ENCODE results near the gene TMEM135. TPM values are rescaled to one million over a fixed set of nuclear protein-coding genes. Genes with fewer than 3 reads are reported as not detected.
"Not testable (repeated sequence)": the region's sequence is repeated elsewhere in the genome, so short reads cannot be mapped to it uniquely, and the experiment has no call there.

Gene TMEM135
- total and polyA plus RNA-seq, 4 donors = 14.7 to 38.8 (median 20.7) TPM

DNA sequence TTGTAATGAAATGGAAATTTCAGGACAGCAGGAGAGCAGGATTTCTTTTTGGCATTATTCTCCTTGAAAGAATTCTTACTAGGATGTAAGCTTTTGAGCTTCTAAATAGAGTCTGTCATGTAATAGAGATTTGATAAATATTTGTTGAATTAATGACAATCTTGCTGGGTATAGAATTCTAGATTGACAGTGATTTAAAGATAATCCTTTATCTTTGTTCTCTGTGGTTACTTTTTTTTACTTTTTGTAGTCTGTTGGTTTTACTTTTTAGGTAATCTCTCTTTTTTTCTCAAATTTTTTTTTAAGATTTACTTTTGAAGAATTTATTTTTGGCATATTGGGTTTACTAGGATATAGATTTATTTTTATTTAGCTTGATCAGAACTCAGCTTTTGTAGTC, 54.8 kb downstream of the TMEM135 start:
- H3K4me3 ChIP-seq (ENCODE audit: low read depth, low read length) = no peak overlapping the region
- no peaks in the 10 kb centered on the region for H3K4me1 ChIP-seq (ENCODE audit: control insufficient read depth, insufficient read depth, low read length)
- no peak for DNase-seq (ENCODE audit: low read depth in 4 of 6, low spot score in 6 of 6)

DNA sequence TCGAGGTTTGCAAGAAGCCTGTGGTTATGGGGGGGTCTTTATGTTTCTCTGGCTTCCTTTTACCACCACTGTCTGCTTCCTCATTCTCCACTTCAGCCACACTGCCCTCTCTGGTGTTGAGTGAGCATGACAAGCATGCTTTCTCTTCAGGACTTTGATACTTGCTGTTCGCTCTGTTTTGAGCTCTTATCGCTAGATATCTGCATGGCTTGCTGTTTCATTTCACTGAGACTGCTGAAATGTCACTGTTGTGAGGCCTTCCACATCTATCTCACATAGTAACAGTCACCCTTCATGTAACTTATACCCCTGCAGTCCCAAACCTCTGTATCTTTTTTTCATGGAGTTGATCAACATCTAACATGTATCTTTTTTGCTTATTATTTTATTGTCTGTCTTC, 59.8 kb downstream of the TMEM135 start:
- H3K4me1 ChIP-seq (ENCODE audit: control insufficient read depth, insufficient read depth, low read length) = no peaks in the 10 kb centered on the region
- H3K9me3 ChIP-seq (ENCODE audit: control insufficient read depth, insufficient read depth, low read length) = no peaks in the 10 kb centered on the region
- H3K36me3 ChIP-seq (ENCODE audit: control insufficient read depth, insufficient read depth, low read length) = peaks cover 3% of the 10 kb centered on the region
- no peak overlapping the region for H3K27ac ChIP-seq (ENCODE audit: low read depth, low read length)
- DNase-seq (ENCODE audit: low read depth in 4 of 6, low spot score in 6 of 6) = peak in 2 of 6 donors; percentile 15 to 22
- 76% methylated on average over 2 of the region's 3 CpGs for WGBS (ENCODE audit: insufficient coverage)
- H3K4me3 ChIP-seq (ENCODE audit: low read depth, low read length) = no peak overlapping the region
- H3K27me3 ChIP-seq (ENCODE audit: control insufficient read depth, insufficient read depth, low read length) = no peaks in the 10 kb centered on the region

More for the DNA sequence above, 54.8 kb downstream of the TMEM135 start:
- Histone ChIP-seq H3K36me3 (ENCODE audit: control insufficient read depth, insufficient read depth, low read length) (peaks cover 3% of the 10 kb centered on the region), H3K27ac (ENCODE audit: low read depth, low read length) (no peak overlapping the region), H3K9me3 (ENCODE audit: control insufficient read depth, insufficient read depth, low read length) (no peaks in the 10 kb centered on the region), H3K27me3 (ENCODE audit: control insufficient read depth, insufficient read depth, low read length) (no peaks in the 10 kb centered on the region)

DNA sequence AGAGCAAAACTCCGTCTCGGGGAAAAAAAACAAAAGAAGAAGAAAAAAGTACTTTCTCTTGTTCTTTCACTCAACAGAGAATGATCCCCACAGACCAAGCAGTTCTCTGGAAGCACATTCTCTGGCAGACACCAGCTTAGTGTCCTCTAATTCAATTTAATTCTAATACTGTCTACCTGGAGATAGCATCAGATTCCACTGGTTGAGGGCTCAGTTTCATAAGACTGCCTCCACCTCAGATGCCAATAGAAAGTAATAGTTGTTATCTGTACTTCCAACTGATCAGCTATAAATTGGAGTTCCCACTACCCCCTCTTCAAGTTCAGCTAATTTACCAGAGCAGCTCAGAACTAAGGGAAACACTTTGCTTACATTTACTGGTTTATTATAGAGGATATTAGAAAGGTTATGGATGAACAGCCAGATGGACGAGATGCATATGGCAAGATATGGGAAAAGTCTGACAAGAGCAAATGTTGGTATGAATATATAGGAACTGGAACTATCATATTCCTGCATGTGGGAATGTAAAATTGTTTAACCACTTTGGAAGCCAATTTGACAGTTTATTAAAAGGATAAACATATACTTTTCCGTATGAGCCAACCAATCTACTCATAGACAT, 64.3 kb downstream of the TMEM135 start:
- WGBS (ENCODE audit: insufficient coverage) = 100% methylated on average over 1 of the region's 4 CpGs
- H3K27ac ChIP-seq (ENCODE audit: low read depth, low read length) = no peak overlapping the region
- H3K27me3 ChIP-seq (ENCODE audit: control insufficient read depth, insufficient read depth, low read length) = no peaks in the 10 kb centered on the region
- H3K9me3 ChIP-seq (ENCODE audit: control insufficient read depth, insufficient read depth, low read length) = peaks cover 2% of the 10 kb centered on the region
- H3K36me3 ChIP-seq (ENCODE audit: control insufficient read depth, insufficient read depth, low read length) = no peaks in the 10 kb centered on the region
- no peak overlapping the region for H3K4me3 ChIP-seq (ENCODE audit: low read depth, low read length)
- no peak for DNase-seq (ENCODE audit: low read depth in 4 of 6, low spot score in 6 of 6)
- H3K4me1 ChIP-seq (ENCODE audit: control insufficient read depth, insufficient read depth, low read length) = no peaks in the 10 kb centered on the region

DNA sequence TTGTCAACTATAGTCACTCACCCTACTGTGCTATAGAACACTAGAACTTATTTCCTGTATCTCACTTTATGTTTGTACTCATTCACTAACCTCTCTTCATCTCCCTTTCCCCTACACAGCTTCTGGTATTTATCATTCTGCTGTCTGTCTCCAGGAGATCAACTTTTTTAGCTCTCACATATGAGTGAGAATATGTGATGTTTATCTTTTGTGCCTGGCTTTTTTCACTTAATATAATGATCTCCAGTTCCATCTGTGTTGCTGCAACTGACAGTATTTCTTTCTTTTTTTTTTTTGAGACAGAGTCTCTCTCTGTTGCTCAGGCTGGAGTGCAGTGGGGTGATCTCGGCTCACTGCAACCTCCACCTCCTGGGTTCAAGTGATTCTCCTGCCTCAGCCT, 68.1 kb downstream of the TMEM135 start:
- WGBS (ENCODE audit: insufficient coverage) = no CpG with 5 or more reads among the region's 1 CpG
- H3K9me3 ChIP-seq (ENCODE audit: control insufficient read depth, insufficient read depth, low read length); H3K4me3 ChIP-seq (ENCODE audit: low read depth, low read length); H3K27me3 ChIP-seq (ENCODE audit: control insufficient read depth, insufficient read depth, low read length); DNase-seq (ENCODE audit: low read depth in 4 of 6, low spot score in 6 of 6); H3K27ac ChIP-seq (ENCODE audit: low read depth, low read length); H3K36me3 ChIP-seq (ENCODE audit: control insufficient read depth, insufficient read depth, low read length); H3K4me1 ChIP-seq (ENCODE audit: control insufficient read depth, insufficient read depth, low read length): not testable (repeated sequence)

DNA sequence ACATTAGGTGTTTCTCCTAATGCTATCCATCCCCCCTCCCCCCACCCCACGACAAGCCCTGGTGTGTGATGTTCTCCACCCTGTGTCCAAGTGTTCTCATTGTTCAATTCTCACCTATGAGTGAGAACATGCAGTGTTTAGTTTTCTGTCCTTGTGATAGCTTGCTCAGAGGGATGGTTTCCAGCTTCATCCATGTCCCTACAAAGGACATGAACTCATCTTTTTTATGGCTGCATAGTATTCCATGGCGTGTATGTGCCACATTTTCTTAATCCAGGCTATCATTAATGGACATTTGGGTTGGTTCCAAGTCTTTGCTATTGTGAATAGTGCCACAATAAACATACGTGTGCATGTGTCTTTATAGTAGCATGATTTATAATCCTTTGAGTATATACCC, 69.6 kb downstream of the TMEM135 start:
- not testable (repeated sequence) for H3K9me3 ChIP-seq (ENCODE audit: control insufficient read depth, insufficient read depth, low read length); H3K27me3 ChIP-seq (ENCODE audit: control insufficient read depth, insufficient read depth, low read length); H3K27ac ChIP-seq (ENCODE audit: low read depth, low read length); DNase-seq (ENCODE audit: low read depth in 4 of 6, low spot score in 6 of 6); H3K4me1 ChIP-seq (ENCODE audit: control insufficient read depth, insufficient read depth, low read length); H3K36me3 ChIP-seq (ENCODE audit: control insufficient read depth, insufficient read depth, low read length); H3K4me3 ChIP-seq (ENCODE audit: low read depth, low read length)
- no CpG with 5 or more reads among the region's 3 CpGs for WGBS (ENCODE audit: insufficient coverage)

DNA sequence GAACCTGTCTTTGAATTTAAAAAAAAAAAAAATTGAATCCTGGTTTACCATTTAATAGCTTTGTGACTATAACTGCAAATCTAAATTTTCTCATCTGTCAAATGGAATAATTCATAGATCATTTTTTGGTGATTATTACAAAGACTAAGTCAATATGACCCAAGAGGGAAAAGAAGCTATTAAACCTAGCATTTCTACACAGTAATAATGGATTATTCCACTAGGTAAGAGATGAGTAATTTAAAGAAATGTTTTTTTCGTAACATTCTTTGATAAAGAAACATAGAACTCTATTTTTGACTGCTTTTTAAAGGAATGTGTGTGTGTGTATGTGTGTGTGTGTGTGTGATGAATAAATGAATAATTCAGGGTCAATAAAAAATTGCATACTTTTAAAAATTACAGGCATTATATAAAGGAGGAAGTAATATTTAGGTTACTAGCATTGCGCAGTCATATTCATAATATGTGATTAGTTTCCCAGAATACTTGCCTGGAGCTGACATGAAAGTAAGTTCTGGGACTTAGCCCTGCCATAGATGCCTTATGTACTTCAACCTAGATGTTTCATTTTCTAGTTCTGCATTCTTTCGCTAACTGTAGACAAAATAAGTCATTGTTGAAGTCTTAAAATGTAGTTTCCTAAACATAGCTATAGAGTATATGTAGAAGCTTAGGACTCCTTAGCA, 72.9 kb downstream of the TMEM135 start:
- Histone ChIP-seq H3K27me3 (ENCODE audit: control insufficient read depth, insufficient read depth, low read length) (no peaks in the 10 kb centered on the region), H3K4me1 (ENCODE audit: control insufficient read depth, insufficient read depth, low read length) (no peaks in the 10 kb centered on the region), H3K4me3 (ENCODE audit: low read depth, low read length) (no peak overlapping the region), H3K9me3 (ENCODE audit: control insufficient read depth, insufficient read depth, low read length) (peaks cover 2% of the 10 kb centered on the region), H3K27ac (ENCODE audit: low read depth, low read length) (no peak overlapping the region), H3K36me3 (ENCODE audit: control insufficient read depth, insufficient read depth, low read length) (no peaks in the 10 kb centered on the region)
- DNase-seq (ENCODE audit: low read depth in 4 of 6, low spot score in 6 of 6) = no peak
- WGBS (ENCODE audit: insufficient coverage) = no CpG with 5 or more reads among the region's 3 CpGs

DNA sequence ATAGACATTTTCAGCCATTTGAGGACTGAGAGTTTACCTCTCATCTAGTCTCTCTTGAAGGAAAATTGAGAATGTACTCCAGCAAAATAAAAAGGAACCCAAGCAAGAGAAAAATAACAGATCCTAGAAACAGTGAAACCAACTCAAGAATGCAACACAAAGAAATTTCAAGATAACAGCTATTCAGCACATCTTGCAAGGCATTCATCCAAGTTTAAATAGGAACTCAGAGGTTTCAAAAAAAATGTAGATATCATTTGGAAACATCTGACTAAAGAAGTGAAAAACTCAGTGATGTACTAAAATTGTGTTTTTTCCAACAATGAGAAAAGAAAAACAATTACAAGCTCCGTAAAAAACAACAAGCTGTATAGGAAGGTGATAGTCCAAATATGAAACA, 76.4 kb downstream of the TMEM135 start:
- Histone ChIP-seq H3K4me1 (ENCODE audit: control insufficient read depth, insufficient read depth, low read length) (no peaks in the 10 kb centered on the region), H3K4me3 (ENCODE audit: low read depth, low read length) (no peak overlapping the region), H3K27ac (ENCODE audit: low read depth, low read length) (no peak overlapping the region), H3K9me3 (ENCODE audit: control insufficient read depth, insufficient read depth, low read length) (no peaks in the 10 kb centered on the region), H3K27me3 (ENCODE audit: control insufficient read depth, insufficient read depth, low read length) (no peaks in the 10 kb centered on the region), H3K36me3 (ENCODE audit: control insufficient read depth, insufficient read depth, low read length) (no peaks in the 10 kb centered on the region)
- no CpG with 5 or more reads among the region's 1 CpG for WGBS (ENCODE audit: insufficient coverage)
- DNase-seq (ENCODE audit: low read depth in 4 of 6, low spot score in 6 of 6) = peak in 1 of 6 donors; percentile 19

DNA sequence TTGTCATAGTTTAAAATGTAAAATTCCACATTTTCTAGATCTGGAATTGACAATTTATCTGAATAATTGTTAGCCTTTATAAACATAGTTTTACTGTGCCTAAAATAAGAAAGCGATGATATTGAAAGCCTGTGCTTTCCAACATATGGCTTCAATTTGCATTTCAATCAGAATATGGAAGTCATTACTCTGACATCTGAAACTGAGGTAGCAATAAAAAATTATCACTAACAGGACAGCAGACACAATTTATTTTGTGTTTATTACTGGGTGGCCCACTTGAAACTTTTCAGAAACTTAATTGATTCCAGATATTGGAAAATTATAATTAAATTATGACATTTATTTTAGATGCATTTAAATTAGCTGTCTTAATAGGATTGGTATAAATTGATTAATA, 78.5 kb downstream of the TMEM135 start:
- no peak for DNase-seq (ENCODE audit: low read depth in 4 of 6, low spot score in 6 of 6)

DNA sequence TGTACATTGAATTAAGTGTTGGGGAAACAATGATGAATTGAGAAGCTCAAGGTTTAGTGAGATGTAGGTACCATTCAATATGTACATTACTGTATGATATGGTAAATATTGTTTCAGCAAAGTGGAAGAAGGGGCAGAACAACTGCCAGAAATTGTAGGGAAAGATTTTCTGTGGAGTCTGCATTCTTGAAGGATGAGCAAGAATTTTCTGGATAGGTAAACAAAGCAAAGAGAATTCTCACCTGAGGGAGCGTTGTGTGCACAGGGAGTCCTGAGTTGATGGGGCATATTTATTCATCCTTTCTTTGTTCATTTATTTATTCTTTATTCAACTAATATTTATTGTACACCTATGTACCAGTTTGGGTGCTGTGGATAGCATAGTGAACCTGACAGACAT, 83.2 kb downstream of the TMEM135 start:
- Histone ChIP-seq H3K9me3 (ENCODE audit: control insufficient read depth, insufficient read depth, low read length) (no peaks in the 10 kb centered on the region), H3K4me1 (ENCODE audit: control insufficient read depth, insufficient read depth, low read length) (no peaks in the 10 kb centered on the region), H3K36me3 (ENCODE audit: control insufficient read depth, insufficient read depth, low read length) (no peaks in the 10 kb centered on the region), H3K27ac (ENCODE audit: low read depth, low read length) (no peak overlapping the region), H3K4me3 (ENCODE audit: low read depth, low read length) (no peak overlapping the region), H3K27me3 (ENCODE audit: control insufficient read depth, insufficient read depth, low read length) (no peaks in the 10 kb centered on the region)
- no peak for DNase-seq (ENCODE audit: low read depth in 4 of 6, low spot score in 6 of 6)
- WGBS (ENCODE audit: insufficient coverage) = no CpG with 5 or more reads among the region's 1 CpG

More for the DNA sequence above, 78.5 kb downstream of the TMEM135 start:
- no peak overlapping the region for H3K4me3 ChIP-seq (ENCODE audit: low read depth, low read length)
- no peaks in the 10 kb centered on the region for H3K27me3 ChIP-seq (ENCODE audit: control insufficient read depth, insufficient read depth, low read length)
- no peaks in the 10 kb centered on the region for H3K4me1 ChIP-seq (ENCODE audit: control insufficient read depth, insufficient read depth, low read length)
- no peaks in the 10 kb centered on the region for H3K9me3 ChIP-seq (ENCODE audit: control insufficient read depth, insufficient read depth, low read length)
- H3K36me3 ChIP-seq (ENCODE audit: control insufficient read depth, insufficient read depth, low read length) = no peaks in the 10 kb centered on the region
- no peak overlapping the region for H3K27ac ChIP-seq (ENCODE audit: low read depth, low read length)
- no CpG with 5 or more reads among the region's 1 CpG for WGBS (ENCODE audit: insufficient coverage)

DNA sequence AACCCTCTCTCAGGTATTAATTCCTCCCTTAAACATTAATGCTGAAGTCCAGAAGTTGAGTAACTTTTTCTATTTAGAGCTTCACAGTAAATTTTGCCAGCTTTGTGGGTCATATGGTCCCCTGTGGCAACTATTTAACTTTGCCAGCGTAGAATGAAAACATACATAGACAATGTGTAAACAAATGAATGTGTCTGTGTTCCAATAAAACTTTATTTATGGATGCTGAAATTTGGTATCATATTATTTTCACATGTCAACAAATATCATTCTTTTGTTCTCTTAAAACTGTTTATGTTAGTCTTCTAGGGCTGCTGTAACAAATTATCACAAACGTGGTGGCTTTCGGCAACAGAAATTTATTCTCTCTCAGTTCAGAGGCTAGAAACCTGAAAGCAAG, 85.1 kb downstream of the TMEM135 start:
- no peaks in the 10 kb centered on the region for H3K4me1 ChIP-seq (ENCODE audit: control insufficient read depth, insufficient read depth, low read length)
- H3K4me3 ChIP-seq (ENCODE audit: low read depth, low read length) = no peak overlapping the region
- H3K27ac ChIP-seq (ENCODE audit: low read depth, low read length) = no peak overlapping the region
- no peaks in the 10 kb centered on the region for H3K36me3 ChIP-seq (ENCODE audit: control insufficient read depth, insufficient read depth, low read length)
- no CpG with 5 or more reads among the region's 3 CpGs for WGBS (ENCODE audit: insufficient coverage)
- H3K27me3 ChIP-seq (ENCODE audit: control insufficient read depth, insufficient read depth, low read length) = no peaks in the 10 kb centered on the region
- no peaks in the 10 kb centered on the region for H3K9me3 ChIP-seq (ENCODE audit: control insufficient read depth, insufficient read depth, low read length)
- DNase-seq (ENCODE audit: low read depth in 4 of 6, low spot score in 6 of 6) = no peak

Measured in spinal cord (tissue), 10 donors.